DOHH2 (cell line): ENCODE data around the gene TEF.

Source experiments
- CTCF ChIP-seq: fragments of 200-600 bp; sonication (generic); IDR thresholded peaks from one replicate; pipeline ENCODE4 v1.5.1; 2014; ENCODE audit warnings: antibody characterized with exemption, mild to moderate bottlenecking, low read depth, low read length; ENCODE audit not compliant: poor library complexity, severe bottlenecking
- EZH2phosphoT487 ChIP-seq: fragments of 200-600 bp; sonication (generic); IDR thresholded peaks from 2 replicates; pipeline ENCODE4 v1.6.1; 2017; ENCODE audit warnings: borderline replicate concordance, mild to moderate bottlenecking, antibody characterized with exemption, low read length, moderate library complexity, mixed read lengths

GRCh38 chr22:41367039-41367679 is 14.6 kb upstream of the TEF start:
- TF ChIP-seq CTCF: no peak
- no peak for TF ChIP-seq EZH2phosphoT487
